SHP77 (cell line): ENCODE measurements around the gene C10orf67.
"Not testable (repeated sequence)": the region's sequence is repeated elsewhere in the genome, so short reads cannot be mapped to it uniquely, and the experiment has no call there.

Experiments used
- DNase-seq, 2 experiments: peaks; one replicate each; lab custom pipeline; 2025; lab: John Stamatoyannopoulos, UW

The C10orf67 gene

DNA sequence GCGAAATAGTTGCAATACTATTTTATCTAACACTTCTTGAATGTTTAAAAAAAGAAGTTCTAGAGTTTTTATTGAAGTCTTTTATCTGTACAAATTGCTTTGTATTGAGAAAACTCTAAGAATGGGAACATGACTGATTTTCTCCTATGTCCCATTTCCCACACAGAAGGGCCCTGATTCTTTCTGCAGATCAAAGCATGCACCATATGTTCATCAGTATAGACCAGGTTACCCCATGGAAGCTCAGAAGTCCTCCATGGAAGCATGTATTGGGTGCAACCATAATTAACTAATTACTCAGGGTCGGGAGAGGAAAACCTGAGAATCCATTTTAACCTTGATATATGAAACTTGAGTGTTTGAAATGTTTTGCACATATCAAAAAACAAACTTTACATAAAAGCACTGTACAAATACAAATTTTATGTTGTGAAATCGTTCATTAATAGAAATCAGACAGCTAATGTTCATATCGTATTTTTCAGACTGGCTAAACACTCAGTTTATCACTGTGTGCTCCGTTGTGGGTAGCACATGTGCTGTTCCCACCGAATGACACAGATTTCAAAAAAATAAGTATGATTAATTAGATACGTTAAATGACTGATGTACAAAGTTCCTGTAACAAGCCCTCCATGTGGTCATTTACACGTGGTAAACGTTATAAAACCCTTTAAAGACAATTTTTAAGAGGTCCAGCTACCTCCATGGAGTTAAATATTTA is 81.0 kb downstream of the C10orf67 start:
- no peak for DNase-seq

DNA sequence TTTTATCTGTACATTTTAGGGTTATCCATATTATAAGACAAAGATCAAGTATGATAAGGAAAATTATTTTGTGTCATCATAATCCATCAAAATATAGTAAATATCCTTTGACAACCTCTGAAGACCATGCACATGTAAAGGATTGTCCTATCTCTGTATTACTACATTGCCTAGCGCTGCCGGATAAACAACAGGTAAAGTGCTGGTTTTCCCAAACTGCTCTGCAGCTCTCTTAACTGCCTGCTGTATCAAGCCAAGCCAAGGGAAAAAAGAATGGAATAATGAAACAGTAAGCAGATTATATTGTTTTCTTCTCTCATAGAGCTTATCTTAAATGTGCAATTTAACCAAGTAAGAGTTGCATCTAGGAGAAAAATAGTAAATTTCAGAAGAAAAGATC is 81.7 kb downstream of the C10orf67 start:
- no peak for DNase-seq

DNA sequence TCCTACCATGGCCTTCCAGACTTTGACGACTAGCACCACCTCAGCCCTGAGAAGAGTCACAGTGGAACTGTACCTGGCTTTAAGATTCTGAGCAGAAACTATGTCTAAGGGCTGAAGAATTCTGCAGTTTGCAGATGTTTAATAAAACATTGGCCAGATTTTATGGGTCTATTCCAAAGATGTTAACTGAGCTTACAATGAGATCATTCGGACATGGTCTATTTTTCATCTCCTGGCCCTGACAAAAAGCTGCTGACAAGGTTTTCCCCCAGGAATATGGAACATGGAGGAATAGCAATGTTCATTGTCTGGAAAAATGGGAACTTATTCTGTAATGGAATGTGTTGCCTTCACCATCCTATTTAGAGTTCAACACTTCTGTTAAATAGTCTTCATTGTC is 86.1 kb downstream of the C10orf67 start:
- DNase-seq: no peak

DNA sequence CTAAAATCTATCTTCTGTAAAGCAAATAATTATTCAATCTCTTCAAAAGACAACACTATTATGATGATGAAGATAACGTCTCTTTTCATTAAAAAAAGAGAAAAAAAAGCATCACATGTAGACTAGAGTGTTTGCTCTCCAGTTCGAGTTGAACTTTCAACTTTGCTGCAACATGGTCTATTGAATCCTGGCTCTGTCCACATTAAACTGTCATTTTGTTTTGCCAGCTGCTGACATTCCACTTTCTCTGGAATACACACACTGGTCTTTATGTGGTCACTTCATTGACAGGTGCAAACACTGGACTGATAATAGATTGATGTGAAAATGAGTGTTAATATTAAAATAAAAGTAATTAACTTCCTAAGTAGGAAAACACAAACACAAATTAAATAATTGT is 90.8 kb downstream of the C10orf67 start:
- peak; percentile 72 to 88 for DNase-seq

DNA sequence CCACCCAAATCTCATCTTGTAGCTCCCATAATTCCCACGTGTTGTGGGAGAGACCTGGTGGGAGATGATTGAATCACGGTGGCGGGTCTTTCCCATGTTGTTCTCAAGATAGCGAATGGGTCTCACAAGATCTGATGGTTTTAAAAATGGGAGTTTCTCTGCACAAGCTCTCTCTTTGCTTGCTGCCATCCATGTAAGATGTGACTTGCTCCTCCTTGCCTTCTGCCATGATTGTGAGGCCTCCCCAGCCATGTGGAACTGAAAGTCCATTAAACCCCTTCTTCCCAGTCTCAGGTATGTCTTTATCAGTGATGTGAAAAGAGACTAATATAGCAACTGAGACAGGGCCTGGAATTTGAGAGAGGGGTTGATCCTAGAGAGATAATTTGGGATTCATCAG is 91.7 kb downstream of the C10orf67 start:
- not testable (repeated sequence) for DNase-seq

DNA sequence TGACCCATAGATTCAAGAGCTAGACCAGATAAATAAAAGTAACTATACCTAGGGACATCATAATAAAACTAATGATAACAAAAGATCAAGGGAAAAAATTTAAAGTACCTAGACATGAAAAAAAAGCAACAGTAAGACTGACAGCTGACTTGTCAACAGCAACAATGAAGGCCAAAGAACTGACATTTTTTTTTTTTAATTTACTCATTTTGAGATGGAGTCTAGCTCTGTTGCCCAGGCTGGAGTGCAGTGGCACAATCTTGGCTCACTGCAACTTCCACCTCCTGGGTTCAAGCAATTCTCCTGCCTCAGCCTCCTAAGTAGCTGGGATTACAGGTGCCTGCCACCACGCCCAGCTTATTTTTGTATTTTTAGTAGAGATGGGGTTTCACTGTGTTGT is 102.8 kb downstream of the C10orf67 start:
- DNase-seq: not testable (repeated sequence)

DNA sequence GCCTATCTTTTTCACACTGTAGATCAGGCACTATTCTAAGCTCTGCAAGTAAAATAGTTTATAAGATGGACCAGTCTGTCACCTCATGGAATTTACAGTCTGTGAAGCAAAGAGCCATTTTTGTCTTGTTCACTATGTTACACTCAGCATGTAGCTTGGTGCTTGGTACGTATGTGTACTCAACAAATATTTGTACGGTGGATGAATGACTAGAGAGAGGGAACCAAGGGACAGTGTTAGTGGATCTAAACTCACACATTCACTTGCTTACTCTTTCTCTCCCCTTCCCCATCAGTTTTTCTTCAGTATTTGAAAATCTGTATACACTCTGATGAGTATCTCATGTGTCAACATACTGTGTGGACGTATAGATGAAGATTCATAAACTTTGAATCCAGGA is 106.6 kb downstream of the C10orf67 start:
- peak; percentile 7 for DNase-seq

DNA sequence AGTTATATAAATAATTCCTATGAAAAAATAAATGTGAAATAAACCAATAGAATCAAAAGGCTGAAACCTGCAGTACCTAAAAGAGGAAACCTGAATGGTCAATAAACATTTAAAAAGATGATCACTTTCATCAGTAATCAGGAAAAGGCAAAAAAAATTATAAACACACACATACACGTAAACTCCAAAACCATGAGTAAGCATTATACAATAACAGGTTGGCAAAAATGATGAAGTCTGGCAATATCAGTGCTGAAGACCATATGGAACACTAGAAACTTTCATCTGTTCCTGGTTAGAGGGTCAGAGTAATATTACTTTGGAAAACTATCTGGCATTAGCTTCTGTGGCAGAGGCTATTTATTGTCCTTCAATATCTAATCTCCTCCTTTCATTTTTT is 114.0 kb downstream of the C10orf67 start:
- DNase-seq: no peak

DNA sequence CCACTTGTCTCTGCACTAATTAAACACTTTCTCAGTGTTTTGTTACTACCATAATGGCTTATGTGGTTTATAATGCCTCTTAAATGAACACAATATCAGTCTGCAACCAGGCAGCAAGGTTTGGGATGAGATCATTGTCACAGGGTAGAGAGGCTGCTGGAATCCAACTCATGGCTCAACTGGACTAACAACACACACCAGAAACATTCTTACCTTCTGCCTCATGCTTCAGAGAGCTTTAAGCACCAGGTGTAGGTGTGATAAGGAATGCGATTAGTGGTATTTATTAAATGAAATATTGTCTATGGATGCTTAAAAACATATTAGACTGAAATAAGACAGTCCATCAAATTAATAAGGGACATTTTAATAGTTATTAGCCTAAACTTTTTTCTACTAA is 127.1 kb downstream of the C10orf67 start:
- no peak for DNase-seq

DNA sequence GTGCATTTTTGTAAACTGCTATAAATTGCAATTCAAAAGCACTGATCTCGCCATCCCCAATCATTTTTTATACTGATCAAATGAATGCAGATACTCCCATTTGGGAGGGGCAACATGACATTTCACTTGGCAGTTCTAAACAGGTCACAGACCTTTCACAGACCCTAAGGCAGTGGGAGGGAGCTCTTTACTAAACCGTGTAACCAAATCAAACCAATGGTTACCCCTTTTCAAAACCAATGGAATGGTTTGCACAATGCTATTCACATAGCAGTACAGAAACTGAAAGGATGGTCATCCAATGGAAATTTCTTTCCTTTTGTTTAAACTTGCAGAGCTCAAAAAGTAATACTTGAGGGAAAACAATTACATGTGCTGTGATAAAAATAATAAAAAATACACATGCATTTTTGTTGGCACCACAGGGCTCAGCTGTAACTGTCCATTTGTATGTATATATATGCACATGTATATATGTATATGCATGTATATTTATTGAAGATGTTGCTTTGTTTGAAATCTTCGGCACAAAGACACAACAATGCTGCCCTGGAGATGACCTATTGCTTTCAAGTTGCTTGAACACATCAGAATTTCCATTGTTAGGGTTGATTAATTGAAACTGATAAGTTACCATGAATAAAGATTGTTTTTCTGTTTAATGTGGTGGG is 138.5 kb downstream of the C10orf67 start:
- DNase-seq: no peak

DNA sequence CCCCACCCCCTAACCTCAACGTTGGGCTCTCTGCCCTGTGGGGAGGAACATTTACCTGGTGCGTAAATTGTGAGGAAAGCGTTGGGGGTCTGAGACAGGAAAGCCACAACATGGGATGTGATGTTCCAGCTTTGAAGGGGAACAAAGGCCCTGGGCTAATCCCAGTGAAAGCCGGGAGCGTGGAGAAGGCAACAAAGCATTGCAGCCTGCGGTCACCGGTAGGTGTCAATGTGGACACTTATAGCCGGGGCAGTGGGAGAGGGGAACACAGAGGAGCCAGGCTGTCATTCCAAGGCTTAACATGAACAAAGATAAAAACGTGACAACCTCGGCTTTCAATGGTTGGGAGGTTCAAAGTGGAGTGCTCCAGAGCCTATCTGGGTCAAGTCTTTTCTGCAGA is 139.8 kb downstream of the C10orf67 start:
- no peak for DNase-seq

DNA sequence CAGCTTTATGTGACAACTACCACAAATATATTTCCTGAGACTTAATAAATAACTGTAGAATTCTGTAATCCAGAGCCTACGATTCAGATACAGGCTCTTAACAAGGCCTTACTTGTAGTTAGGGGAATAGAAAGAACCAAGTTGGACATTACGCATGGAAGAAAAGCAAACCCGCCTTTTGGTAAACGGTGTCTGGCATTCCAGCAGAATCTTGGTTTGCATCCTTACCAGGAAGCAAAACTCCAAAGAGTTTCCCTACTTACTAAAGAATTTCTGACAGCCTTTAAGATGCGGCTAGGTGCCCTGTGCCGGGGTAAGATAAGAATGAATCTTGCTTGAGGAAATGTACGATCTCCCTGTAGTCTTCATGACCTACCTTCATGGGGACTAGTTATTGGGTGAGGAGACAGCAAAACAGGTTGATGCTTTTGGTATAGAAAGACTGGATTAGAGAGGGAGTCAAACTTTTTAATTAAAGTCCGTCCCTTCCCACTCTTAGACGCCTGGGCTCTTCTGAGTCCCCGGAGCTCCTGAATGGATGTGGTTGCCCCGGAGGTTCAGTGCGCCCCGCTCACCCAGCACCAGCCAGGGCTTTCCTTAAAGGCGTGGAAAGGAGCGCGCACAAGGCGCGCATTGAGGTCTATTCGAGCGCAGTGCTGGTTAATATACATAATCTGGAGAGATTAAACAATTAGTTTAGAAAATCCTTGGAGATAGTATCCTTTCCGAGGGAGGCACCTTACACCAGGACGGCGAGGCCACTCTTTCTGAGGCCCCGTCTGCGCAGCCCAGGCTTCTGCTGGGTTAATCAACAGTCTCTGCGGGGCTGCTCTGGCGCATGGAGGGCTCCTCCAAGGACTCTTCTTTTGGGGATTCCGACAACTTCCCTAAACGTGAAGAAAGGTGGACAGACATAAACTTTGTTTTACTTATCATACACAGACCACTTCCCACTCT is 140.9 kb downstream of the C10orf67 start:
- DNase-seq: no peak

DNA sequence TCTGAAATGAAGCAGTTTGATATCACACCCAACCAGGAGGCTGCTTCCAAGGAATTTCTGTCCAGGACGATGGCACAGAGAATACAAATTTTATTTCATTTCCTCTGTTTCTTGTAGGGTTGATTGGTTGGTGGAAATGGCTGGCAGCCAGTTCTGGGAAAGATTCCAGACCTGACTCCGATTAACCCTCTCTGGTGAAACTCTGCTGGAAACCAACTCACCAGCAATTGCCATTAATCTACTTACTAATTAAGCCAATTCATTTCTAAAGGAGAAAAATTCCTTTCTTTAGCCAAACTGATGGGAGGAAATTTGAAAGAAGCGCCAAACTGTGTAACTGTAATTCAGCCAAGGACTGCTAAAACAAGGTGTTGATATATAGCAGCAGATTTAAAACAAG is 141.8 kb downstream of the C10orf67 start:
- no peak for DNase-seq

DNA sequence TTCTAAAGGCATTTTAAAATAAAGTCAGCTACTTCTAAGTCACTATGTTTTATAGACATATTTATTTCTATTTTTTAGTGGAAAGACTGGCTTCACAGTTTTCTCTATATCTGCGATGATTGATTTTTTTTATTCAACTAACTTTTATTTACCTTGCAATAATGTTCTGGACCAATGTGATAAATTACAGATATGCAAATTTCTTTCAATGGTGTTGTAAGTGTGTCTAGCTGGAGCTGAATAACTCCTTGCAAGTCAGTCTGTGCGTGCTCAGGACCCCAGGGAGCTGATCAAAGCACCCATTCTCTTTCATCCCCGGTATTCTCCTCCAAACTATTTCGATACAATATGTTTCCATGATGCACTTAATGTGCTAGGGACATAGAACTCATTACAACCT is 142.8 kb downstream of the C10orf67 start:
- DNase-seq: no peak

DNA sequence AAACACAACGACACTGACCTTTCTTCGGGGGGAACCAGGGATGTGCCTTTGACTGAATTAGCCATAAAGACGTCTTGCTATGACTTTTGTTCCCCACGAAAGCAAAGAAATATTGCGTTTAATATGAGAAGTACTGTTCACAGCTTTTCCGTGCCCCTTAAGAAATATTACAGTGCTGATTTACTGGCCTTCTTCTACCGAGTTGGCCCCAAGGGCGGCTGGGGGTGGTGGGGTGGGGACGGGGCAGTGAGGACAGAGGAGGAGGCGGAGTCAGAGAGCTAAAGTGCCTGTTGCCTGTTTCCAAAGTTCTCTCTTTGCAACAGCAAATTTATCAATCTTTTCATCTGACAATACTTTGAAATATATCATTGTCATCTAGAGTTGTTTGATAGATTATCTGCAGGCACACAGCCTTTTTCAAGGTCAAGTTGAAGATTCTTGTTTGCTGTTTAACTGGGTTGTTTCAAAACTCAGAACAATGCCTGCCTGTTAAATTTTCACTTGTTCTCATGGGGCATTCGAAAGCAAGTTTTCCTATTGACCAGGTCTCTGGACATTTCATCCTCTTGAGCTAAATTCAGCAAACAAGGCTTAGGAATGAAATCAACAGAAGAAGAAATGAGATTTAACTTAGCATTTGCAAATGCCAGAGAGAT is 143.5 kb downstream of the C10orf67 start:
- DNase-seq: no peak

DNA sequence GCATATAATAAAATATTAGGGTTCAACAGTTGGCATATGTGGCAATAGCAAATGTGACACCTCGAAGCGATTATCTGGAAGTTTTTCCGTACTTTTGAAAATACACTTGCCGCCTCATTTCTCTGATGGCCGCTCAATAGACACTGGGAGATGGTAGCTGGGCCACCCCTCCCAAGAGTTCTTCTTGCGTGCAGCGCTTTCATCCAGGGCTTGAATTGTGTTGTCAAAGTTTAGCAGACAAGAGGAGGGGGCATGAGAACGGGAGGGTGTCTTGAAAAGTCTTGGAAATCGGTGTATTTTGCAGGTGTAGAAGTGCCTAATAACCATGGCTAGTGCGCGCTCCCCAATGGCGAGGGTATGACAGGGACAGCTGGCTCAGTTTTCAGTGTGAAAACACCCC is 144.0 kb downstream of the C10orf67 start:
- DNase-seq: no peak

DNA sequence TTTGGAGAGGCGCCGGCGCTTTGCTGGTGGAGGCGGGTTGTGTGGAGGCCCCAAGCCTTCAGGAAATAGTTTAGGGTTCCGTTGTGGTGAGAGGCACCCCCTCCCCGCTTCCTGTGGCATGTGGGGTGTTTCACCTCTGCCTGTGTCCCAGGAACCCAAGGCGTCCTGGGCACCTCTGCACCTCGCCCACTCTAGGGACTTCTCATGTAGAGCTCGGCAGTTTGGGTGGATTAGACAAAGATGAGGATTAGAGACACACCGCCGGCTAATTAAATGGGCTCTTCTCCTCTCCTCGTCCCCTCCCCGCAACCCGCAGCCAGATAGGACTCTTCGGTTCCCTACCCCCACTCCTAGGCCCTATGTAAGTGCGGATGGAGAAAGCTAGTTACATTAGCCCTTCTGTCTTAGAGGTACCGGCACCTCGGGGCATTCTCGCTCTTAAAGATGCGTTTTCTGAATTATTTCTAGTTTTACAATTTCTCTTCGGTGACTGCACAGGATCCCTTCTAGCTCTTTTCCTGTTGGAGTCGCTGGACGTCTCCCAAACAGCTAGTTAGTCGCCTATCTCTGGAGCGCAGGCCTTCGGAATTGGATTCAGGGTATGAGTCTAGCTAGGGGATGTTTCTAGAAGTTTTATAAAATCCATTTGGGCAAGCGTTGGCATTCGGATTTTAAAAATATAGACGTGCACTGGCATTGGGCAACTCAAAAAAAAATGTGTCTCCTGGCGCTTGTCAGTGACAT is 144.7 kb downstream of the C10orf67 start:
- no peak for DNase-seq

DNA sequence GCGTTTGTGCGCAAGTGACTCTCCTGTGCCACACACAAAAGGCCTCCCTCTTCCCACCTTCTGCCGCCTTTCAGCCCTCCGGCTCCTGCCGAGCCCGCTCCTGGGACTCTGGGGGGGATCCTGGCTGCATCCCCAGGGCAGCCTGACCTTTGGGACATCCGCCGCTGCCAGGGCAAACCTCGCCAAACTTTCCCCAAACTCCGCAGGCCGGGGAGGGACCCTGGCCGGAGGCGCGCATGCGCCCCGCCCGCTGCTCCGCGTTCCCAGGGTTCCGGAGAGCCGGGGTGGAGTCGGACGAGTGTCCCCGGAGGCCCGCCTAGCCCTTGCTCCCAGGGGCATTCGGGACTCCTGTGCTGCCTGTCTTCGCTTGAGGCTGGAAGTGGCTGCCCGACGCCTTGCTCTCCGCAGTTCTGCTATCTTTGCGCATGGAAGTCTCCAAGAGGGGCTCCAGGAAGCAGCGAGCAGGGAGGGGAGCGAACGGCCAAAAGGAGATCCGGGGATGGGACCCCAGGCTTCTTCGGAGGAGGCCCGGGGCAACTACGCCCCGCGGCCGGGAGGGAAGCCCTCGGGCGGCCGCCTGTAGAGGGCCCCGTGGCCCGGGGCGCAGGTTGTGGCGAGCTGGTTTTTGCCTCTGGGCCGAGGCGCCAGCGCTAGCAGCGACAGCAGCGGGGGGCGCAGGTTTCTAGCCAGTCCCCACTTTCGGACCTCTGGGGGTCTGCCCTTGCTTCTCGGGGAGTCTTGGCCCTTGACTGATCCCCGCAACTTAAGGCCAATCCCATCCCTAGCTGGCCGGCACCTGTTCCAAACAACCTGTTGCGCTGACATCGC is 145.4 kb downstream of the C10orf67 start:
- DNase-seq: no peak

DNA sequence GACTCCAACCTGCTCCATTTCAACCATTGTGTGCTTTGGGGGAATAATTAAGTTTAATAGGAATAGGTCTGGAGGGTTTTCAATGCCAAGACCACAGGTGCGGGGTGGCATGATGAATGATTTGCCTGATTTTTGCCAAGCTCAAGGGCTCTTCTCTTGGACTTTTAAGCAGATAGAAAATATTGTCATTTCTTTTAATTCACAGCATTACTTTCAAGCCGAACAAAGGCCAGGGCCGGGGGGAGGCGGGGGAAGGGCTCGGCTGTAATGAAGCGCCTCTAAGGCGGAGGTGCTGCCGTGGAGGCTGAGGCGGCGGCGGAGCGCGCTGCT is 146.0 kb downstream of the C10orf67 start:
- no peak for DNase-seq

DNA sequence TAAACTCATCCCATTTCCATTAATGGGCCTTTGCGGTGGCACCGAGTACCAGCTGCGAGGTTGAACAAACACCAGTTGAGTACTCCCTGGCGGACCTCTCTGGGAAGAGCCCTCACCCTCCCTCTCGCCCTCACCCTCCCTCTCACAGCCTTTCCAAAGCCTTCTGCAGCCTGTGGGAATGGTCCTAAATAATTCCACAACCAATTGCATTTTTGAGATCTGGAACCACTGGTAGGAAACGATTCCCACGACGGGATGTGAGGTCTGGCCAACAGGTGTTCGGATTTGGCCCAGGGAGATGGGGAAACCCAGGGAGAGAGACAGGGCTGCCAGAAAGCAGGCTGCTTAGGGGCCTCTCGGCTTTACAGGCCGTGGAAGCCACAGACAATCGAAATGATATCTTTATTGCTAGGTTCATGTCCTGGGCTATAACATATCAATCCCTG is 147.2 kb downstream of the C10orf67 start:
- peak; percentile 89 to 90 for DNase-seq

DNA sequence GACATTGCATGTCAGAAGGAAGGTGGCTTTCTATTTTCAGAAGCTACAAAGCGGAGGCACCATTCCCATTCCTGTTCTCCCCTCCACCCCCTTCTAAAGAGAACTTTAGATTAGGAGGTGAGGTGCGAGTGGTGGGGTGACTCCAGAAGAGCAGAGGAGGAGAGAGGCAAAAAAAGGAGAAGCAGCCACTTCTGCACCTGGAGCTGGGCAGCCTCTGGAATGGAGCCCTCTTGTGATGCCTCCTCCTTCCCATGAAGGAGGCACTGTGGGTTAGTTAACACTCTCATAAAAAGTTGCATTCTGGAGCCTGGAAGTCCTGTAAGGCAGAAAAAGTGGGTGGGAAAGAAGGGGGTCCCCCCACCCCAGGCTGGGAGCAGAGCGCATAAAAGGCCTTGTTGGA is 147.7 kb downstream of the C10orf67 start:
- no peak for DNase-seq
